Testis (tissue), 2 donors: Measurements from ENCODE around the gene CCNL1.
"Not testable (repeated sequence)": the region's sequence is repeated elsewhere in the genome, so short reads cannot be mapped to it uniquely, and the experiment has no call there.

Source experiments
- POLR2A ChIP-seq: fragments of 450-650 bp; IDR thresholded peaks from one replicate; pipeline ENCODE4 v1.6.1; 2017; ENCODE audit warnings: antibody characterized with exemption, mild to moderate bottlenecking, moderate library complexity
- TF ChIP-seq, protein P1 (sequence below), 3 experiments: fragments of 450-650 bp in 2 of 3; fragments of 200-600 bp in 1 of 3; sonication (generic) in 1 of 3; IDR thresholded peaks; one replicate each; pipeline ENCODE4 v1.5.1; 2016 to 2019; ENCODE audit warnings: antibody characterized with exemption in 3 of 3, mild to moderate bottlenecking in 2 of 3, moderate library complexity in 1 of 3

DNA sequence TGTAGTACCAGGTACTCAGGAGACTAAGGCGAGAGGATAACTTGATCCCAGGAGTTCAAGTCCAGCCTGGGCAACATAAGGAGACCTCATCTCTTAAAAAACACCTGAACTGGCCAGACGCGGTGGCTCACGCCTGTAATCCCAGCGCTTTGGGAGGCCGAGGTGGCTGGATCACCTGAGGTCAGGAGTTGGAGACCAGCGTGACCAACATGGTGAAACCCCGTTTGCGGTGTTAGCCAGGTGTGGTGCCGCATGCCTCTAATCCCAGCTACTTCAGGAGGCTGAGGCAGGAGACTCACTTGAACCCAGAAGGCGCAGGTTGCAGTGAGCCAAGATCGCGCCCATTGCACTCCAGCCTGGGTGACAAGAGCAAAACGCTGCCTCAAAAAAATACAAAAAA is 13.4 kb upstream of the CCNL1 start:
- TF ChIP-seq POLR2A, result not testable (repeated sequence)
- TF ChIP-seq, protein P1, sequence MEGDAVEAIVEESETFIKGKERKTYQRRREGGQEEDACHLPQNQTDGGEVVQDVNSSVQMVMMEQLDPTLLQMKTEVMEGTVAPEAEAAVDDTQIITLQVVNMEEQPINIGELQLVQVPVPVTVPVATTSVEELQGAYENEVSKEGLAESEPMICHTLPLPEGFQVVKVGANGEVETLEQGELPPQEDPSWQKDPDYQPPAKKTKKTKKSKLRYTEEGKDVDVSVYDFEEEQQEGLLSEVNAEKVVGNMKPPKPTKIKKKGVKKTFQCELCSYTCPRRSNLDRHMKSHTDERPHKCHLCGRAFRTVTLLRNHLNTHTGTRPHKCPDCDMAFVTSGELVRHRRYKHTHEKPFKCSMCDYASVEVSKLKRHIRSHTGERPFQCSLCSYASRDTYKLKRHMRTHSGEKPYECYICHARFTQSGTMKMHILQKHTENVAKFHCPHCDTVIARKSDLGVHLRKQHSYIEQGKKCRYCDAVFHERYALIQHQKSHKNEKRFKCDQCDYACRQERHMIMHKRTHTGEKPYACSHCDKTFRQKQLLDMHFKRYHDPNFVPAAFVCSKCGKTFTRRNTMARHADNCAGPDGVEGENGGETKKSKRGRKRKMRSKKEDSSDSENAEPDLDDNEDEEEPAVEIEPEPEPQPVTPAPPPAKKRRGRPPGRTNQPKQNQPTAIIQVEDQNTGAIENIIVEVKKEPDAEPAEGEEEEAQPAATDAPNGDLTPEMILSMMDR (IDR thresholded peaks at IDR 0.05), result not testable (repeated sequence)
